C4-2B (cell line): ENCODE data around the gene OTOP2.

Experiments
- H3K27ac ChIP-seq: fragments of 450-650 bp; 2 replicates; pipeline ENCODE4 v1.5.1; 2017
- ZFX ChIP-seq: fragments of 450-650 bp; IDR thresholded peaks from 2 replicates; pipeline ENCODE4 v1.6.1; 2017
- TF ChIP-seq, protein P1 (sequence below): fragments of 450-650 bp; conservative IDR thresholded peaks from 2 replicates; pipeline ENCODE4 v1.5.1; 2017; ENCODE audit warnings: mild to moderate bottlenecking

Gene OTOP2

DNA sequence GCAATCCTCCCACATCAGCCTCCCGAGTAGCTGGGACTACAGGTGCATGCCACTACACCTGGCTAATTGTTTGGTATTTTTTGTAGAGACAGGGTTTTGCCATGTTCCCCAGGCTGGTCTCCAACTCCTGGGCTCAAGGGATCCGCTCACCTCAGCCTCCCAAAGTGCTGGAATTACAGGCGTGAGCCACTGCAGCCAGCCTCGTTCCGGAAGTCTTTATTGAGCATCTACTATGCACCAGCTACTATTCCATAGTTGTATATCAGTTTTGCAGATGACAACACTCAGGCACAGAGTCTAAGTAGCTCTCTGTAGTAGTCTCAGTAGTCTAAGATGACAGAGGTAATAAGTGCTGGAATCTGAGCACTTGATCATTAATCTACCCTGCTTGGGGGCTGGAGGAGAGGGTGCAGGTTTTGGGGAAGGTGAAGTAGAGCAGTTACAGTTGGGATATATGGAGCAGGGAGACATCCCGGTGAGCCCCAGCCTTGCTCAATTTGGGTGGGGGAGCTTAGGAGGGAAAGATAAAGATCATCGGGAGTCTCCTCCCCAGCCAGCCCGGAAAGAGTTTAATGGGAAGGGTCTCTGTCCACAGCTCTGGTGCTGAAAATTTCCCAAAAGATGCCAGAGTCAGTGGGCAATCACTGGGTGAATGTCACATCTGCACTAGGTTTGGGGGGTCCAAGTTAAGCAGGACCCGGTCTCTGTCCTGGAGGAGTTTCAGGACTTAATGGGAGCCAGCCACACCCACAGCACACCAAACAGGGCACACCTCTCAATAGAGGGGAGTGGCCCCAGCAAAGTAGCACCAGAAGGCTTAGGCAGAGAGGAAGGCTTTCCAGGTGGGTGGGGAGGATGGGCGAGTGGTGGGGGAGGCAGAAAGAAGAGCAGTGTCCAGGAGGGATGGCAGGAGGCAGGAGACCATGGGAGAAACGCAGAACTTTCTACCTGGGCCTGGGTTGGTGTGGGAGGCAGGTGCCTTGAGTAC is 13.3 kb downstream of the OTOP2 start:
- TF ChIP-seq ZFX = no peak
- TF ChIP-seq, protein P1, sequence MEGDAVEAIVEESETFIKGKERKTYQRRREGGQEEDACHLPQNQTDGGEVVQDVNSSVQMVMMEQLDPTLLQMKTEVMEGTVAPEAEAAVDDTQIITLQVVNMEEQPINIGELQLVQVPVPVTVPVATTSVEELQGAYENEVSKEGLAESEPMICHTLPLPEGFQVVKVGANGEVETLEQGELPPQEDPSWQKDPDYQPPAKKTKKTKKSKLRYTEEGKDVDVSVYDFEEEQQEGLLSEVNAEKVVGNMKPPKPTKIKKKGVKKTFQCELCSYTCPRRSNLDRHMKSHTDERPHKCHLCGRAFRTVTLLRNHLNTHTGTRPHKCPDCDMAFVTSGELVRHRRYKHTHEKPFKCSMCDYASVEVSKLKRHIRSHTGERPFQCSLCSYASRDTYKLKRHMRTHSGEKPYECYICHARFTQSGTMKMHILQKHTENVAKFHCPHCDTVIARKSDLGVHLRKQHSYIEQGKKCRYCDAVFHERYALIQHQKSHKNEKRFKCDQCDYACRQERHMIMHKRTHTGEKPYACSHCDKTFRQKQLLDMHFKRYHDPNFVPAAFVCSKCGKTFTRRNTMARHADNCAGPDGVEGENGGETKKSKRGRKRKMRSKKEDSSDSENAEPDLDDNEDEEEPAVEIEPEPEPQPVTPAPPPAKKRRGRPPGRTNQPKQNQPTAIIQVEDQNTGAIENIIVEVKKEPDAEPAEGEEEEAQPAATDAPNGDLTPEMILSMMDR = no peak
- H3K27ac ChIP-seq = no peak overlapping the region

DNA sequence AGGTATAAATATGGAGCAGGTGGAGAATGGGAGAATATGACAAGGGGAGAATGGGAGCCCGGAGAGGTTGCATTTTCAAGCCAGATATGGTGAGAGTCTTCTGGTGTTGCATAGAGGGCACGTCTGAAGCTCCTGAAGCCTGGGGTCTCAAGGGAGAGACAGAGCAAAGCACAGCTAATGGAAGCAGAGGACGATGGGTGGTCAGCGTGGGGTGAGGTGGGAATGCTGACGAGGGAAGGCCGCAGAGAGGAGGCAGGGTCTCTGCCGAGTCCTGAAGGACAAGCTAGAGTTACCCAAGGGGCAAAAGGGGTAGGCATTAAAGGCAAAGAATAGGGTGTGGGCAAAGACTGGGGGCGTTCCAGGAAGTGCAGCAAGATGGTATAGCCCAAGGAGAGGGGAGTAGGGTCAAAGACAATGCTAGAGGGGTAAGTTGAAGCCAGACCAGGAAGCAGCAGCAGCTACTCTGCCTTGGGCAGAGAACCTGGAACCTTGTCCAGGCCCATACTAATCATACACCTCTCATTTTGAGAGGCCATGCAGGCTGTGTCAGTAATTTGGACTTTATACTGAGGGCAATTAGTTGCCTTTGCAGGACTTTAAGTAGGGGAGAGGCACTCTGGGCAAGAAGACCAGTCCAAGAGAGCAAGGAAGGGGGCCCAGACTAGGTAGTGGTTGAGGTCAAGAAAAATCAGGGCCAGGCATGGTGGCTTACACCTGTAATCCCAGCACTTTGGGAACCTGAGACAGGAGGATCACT is 14.3 kb downstream of the OTOP2 start:
- H3K27ac ChIP-seq = no peak overlapping the region
- TF ChIP-seq, protein P1 = no peak
- no peak for TF ChIP-seq ZFX

DNA sequence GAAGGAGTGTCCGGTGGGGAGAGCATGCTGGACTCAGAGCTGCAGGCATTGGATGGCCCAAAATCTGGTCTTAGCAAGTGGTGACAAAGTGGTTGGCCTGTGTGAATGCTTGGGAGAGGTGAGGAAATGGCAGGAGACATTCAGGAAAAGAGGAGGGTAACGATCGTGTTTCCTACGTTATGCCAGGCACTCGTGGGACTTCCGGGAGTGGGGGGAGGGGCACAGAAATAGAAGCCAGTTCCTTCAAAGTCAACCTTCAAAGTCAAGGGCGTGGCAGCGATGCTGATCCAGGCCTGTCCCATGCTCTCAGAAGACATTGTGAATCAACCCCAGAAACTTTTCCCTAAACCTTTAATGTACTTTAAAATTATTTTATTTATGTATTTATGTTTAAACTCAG is 15.5 kb downstream of the OTOP2 start:
- no peak for TF ChIP-seq ZFX
- TF ChIP-seq, protein P1 = no peak
- no peak overlapping the region for H3K27ac ChIP-seq

DNA sequence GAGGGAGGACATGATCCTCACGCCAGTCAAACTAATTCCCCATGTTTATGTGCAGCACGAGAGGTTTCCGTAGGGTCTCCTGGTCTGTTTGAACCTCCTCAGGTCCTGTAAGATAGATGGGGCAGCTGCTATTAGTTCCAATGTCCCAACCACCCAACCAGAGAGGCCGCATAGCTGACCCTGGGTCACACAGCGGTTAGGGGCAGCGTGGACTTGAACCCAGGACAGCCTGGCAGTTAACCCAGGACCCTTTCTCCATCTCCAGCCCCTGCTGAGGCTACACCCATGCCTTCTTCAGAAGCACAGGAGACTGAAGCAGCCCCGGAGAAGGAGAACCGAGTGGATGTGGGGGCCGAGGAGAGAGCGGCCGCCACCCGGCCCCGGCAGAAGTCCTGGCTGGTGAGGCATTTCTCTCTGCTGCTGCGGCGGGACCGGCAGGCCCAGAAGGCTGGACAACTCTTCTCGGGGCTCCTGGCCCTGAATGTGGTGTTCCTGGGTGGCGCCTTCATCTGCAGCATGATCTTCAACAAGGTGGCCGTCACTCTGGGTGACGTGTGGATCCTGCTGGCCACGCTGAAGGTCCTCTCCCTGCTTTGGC is 17.2 kb downstream of the OTOP2 start:
- no peak for TF ChIP-seq ZFX
- TF ChIP-seq, protein P1 = no peak
- no peak overlapping the region for H3K27ac ChIP-seq

DNA sequence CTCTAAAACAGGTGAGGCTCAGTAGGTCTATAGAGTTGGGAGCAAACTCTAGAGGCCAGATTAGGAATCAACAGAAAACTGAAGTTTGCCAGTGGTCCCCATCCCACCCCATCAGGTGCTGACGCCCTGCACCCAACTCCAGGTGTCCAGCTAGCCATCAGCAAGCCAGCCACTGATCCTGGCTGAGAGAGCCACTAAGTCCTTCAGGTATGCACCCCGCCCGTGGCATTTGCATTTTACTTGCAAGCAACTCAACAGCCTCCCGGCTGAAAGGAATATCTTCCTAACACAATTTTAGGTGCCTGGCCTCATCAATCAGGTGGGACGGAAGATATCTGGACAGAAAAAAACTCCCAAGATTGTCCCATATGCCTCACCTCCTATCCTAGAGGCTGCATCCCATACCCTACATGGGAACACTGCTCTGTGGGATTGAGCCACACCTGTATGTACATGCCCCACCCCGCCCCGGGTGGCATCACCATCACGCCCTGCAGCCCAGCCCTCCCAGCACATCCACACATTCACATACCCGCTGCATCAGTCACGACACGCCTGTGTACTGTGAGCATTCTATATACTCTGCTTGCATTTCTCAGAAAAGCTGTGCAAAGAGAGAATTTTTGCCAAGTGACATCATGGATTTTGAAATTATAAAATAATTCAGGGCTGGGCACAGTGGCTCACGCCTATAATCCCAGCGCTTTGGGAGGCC is 19.9 kb downstream of the OTOP2 start:
- H3K27ac ChIP-seq = no peak overlapping the region
- TF ChIP-seq ZFX = no peak
- TF ChIP-seq, protein P1 = no peak

DNA sequence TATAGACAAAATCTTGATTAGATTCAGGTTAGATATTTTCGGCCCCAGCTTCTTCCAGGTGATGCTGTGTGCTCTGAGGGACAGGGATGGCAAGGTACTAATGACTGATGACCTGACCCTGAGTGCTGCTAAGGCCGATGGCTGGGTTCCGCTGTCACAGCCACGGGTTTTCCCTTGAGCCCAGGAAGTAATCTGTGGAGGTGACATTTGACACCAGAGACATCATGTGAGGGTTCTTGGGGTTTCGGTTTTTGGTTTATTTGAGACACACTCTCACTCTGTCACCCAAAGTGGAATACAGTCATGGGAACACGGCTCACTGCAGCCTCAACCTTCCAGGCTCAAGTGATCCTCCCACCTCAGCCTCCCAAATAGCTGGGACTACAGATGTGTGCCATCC is 21.5 kb downstream of the OTOP2 start:
- H3K27ac ChIP-seq = no peak overlapping the region
- TF ChIP-seq ZFX = no peak

DNA sequence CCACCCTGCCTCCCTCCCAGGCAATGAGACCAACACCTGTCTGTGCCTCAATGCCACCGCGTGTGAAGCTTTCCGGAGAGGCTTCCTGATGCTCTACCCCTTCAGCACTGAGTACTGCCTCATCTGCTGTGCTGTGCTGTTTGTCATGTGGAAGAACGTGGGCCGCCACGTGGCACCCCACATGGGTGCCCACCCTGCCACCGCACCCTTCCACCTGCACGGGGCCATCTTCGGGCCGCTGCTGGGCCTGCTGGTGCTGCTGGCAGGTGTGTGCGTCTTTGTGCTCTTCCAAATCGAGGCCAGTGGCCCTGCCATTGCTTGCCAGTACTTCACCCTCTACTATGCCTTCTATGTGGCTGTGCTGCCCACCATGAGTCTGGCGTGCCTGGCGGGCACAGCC is 22.6 kb downstream of the OTOP2 start:
- no peak overlapping the region for H3K27ac ChIP-seq
- TF ChIP-seq ZFX = no peak
- TF ChIP-seq, protein P1 = no peak
